CD14-positive monocyte (primary cell): ENCODE results near the gene NTRK3. TPM values are rescaled to one million over a fixed set of nuclear protein-coding genes. Genes with fewer than 3 reads are reported as not detected.

Source experiments
- DNase-seq, 3 donors: peaks; one replicate each; pipeline ENCODE4 v3.0.0-alpha.2; 2011 to 2022
- H2AFZ ChIP-seq: 2 replicates; pipeline ENCODE4 v1.6.0; 2012; ENCODE audit warnings: mild to moderate bottlenecking, low read depth, low read length, inconsistent platforms; ENCODE audit not compliant: insufficient read depth, poor library complexity, severe bottlenecking
- H3K27ac ChIP-seq, 2 donors: 1 replicate in 1 of 2; 2 replicates in 1 of 2; pipeline ENCODE4 v1.5.1; 2012 to 2013; ENCODE audit warnings: low read length in 2 of 2, control low read depth in 1 of 2, inconsistent platforms in 1 of 2, low read depth in 1 of 2, mild to moderate bottlenecking in 1 of 2
- H3K27me3 ChIP-seq, 2 donors: one replicate each; pipeline versions ENCODE4 v1.6.0 to v1.6.1; 2011 to 2013; ENCODE audit warnings: low read length in 2 of 2; ENCODE audit not compliant: control insufficient read depth in 2 of 2, insufficient read depth in 2 of 2
- H3K36me3 ChIP-seq, 2 donors: replicated peaks in 1 of 2; 1 replicate in 1 of 2; 2 replicates in 1 of 2; pipeline versions ENCODE4 v1.5.1 to v1.6.1; 2012 to 2013; ENCODE audit warnings: low read length in 2 of 2, control low read depth in 1 of 2, inconsistent platforms in 1 of 2, mild to moderate bottlenecking in 1 of 2; ENCODE audit not compliant: insufficient read depth in 2 of 2, control insufficient read depth in 1 of 2
- H3K4me1 ChIP-seq, 2 donors: 1 replicate in 1 of 2; 2 replicates in 1 of 2; pipeline versions ENCODE4 v1.5.1 to v1.6.1; 2012 to 2013; ENCODE audit warnings: low read length in 2 of 2, control low read depth in 1 of 2, inconsistent platforms in 1 of 2, mild to moderate bottlenecking in 1 of 2, moderate library complexity in 1 of 2; ENCODE audit not compliant: insufficient read depth in 2 of 2, control insufficient read depth in 1 of 2
- H3K4me2 ChIP-seq: replicated peaks from 2 replicates; pipeline ENCODE3; 2012; ENCODE audit warnings: low read length, moderate library complexity, mild to moderate bottlenecking; ENCODE audit not compliant: poor library complexity, severe bottlenecking; ENCODE audit errors: extremely low read depth
- H3K4me3 ChIP-seq, 3 experiments: fragments of 200-600 bp in 1 of 3; sonication (generic) in 1 of 3; replicated peaks in 1 of 3; 1 replicate in 2 of 3; 2 replicates in 1 of 3; pipeline ENCODE4 v1.5.1; 2011 to 2013; ENCODE audit warnings: low read length in 3 of 3, mild to moderate bottlenecking in 3 of 3, control low read depth in 2 of 3, low read depth in 2 of 3, inconsistent platforms in 1 of 3, moderate library complexity in 1 of 3
- H3K79me2 ChIP-seq: 2 replicates; pipeline ENCODE4 v1.6.0; 2012; ENCODE audit warnings: mild to moderate bottlenecking, control low read depth, inconsistent platforms, low read length, moderate library complexity; ENCODE audit not compliant: insufficient read depth
- H3K9ac ChIP-seq: 2 replicates; pipeline ENCODE4 v1.6.0; 2017; ENCODE audit warnings: low read length, mild to moderate bottlenecking; ENCODE audit not compliant: insufficient read depth, poor library complexity, severe bottlenecking
- H3K9me3 ChIP-seq, 2 donors: replicated peaks in 1 of 2; 1 replicate in 1 of 2; 2 replicates in 1 of 2; pipeline versions ENCODE4 v1.5.1 to v1.6.1; 2012 to 2013; ENCODE audit warnings: low read length in 2 of 2, control low read depth in 1 of 2; ENCODE audit not compliant: control insufficient read depth in 1 of 2, insufficient read depth in 1 of 2
- H4K20me1 ChIP-seq: 2 replicates; pipeline ENCODE4 v1.6.0; 2012; ENCODE audit warnings: mild to moderate bottlenecking, low read length, control low read depth, moderate library complexity; ENCODE audit not compliant: insufficient read depth
- H3K27ac Mint-ChIP-seq, 7 donors: one replicate each; pipeline ENCODE4 v1.8.0; 2020; ENCODE audit warnings: mild to moderate bottlenecking in 7 of 7, mixed read lengths in 7 of 7, moderate library complexity in 6 of 7, inconsistent platforms in 2 of 7
- H3K27me3 Mint-ChIP-seq, 3 donors: one replicate each; pipeline ENCODE4 v1.8.0; 2021 to 2022; ENCODE audit warnings: low read depth in 3 of 3, mild to moderate bottlenecking in 3 of 3, mixed read lengths in 3 of 3, moderate library complexity in 3 of 3, inconsistent platforms in 1 of 3
- H3K36me3 Mint-ChIP-seq, 2 donors: one replicate each; pipeline ENCODE4 v1.8.0; 2020; ENCODE audit warnings: mixed read lengths in 2 of 2, inconsistent platforms in 1 of 2, mild to moderate bottlenecking in 1 of 2
- H3K4me1 Mint-ChIP-seq: one replicate; pipeline ENCODE4 v1.8.0; 2020; ENCODE audit warnings: mild to moderate bottlenecking, mixed read lengths
- H3K4me3 Mint-ChIP-seq, 2 donors: one replicate each; pipeline ENCODE4 v1.8.0; 2020; ENCODE audit warnings: mild to moderate bottlenecking in 2 of 2, mixed read lengths in 2 of 2, moderate library complexity in 1 of 2
- H3K9me3 Mint-ChIP-seq, 7 donors: one replicate each; pipeline ENCODE4 v1.8.0; 2020 to 2022; ENCODE audit warnings: mixed read lengths in 7 of 7, mild to moderate bottlenecking in 6 of 7, moderate library complexity in 6 of 7, inconsistent platforms in 2 of 7
- WGBS: methylation state at CpG from one replicate; pipeline ENCODE4 v1.1.5; 2013; ENCODE audit warnings: missing lambda C conversion rate; ENCODE audit not compliant: insufficient coverage; 5-methylcytosine and 5-hydroxymethylcytosine counted together
- intact Hi-C, 2 donors: fragments of 100-400 bp; cut with micrococcal nuclease; formaldehyde crosslinking; loops; one replicate each; pipeline versions ENCODE4 v1.15.0 to v1.15.1; 2023
- polyA plus RNA-seq, 3 donors: library from polyadenylated mRNA; depleted of rRNA in 1 of 3; unstranded in 2 of 3; stranded (reverse) in 1 of 3; fragments of 300-500 nt in 2 of 3; fragments of >200 nt in 1 of 3; fragmentation: Illumina TruSeq in 2 of 3; gene quantifications; 1 replicate in 2 of 3; 2 replicates in 1 of 3; pipeline ENCODE4 v1.2.3, GENCODE V29; 2012 to 2021
- TF ChIP-seq, protein P1 (sequence below): fragments of 200-600 bp; IDR thresholded peaks from one replicate; pipeline ENCODE4 v1.8.0; 2022; ENCODE audit warnings: antibody characterized with exemption, mild to moderate bottlenecking

The NTRK3 gene
- polyA plus RNA-seq, 3 donors = not detected

DNA sequence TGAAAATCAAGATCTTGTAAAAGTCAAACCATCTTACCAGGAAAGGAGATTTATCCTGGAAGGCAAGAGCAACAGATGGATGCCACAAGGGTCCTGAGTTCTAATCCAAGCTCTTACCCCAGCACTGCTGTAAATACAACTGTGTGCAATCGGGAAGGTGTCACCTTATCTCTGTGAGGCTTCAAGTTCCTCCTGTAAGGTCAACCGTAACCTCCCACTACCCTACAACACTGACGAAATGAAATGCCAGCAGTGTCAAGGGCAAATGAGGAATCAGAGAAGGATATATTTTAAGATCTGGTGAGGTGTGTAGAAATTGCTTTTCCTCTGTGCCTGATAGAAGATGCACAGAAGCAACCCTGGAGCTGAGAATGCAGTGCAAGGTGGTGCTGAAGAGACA is 207.8 kb downstream of the NTRK3 start:
- no peak for DNase-seq
- Histone ChIP-seq H3K4me1 (no peaks in the 10 kb centered on the region), H3K4me2 (no peak overlapping the region), H4K20me1 (no peaks in the 10 kb centered on the region), H3K9me3 (no peaks in the 10 kb centered on the region), H3K36me3 (no peaks in the 10 kb centered on the region), H3K4me3 (no peak overlapping the region), H2AFZ (no peak overlapping the region), H3K9ac (no peak overlapping the region), H3K79me2 (no peaks in the 10 kb centered on the region), H3K27me3 (no peaks in the 10 kb centered on the region), H3K27ac (no peak overlapping the region)
- TF ChIP-seq, protein P1, sequence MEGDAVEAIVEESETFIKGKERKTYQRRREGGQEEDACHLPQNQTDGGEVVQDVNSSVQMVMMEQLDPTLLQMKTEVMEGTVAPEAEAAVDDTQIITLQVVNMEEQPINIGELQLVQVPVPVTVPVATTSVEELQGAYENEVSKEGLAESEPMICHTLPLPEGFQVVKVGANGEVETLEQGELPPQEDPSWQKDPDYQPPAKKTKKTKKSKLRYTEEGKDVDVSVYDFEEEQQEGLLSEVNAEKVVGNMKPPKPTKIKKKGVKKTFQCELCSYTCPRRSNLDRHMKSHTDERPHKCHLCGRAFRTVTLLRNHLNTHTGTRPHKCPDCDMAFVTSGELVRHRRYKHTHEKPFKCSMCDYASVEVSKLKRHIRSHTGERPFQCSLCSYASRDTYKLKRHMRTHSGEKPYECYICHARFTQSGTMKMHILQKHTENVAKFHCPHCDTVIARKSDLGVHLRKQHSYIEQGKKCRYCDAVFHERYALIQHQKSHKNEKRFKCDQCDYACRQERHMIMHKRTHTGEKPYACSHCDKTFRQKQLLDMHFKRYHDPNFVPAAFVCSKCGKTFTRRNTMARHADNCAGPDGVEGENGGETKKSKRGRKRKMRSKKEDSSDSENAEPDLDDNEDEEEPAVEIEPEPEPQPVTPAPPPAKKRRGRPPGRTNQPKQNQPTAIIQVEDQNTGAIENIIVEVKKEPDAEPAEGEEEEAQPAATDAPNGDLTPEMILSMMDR = no peak
- Mint-ChIP-seq H3K36me3 (no peaks in the 10 kb centered on the region), H3K27ac (no peak overlapping the region), H3K4me3 (no peak overlapping the region), H3K27me3 (peaks cover 1 to 4% (median 4%) of the 10 kb centered on the region in 3 donors), H3K9me3 (peaks cover 0 to 7% (median 3%) of the 10 kb centered on the region in 7 donors), H3K4me1 (no peaks in the 10 kb centered on the region)
- no CpG with 5 or more reads among the region's 3 CpGs for WGBS
- intact Hi-C loops = no loop called here

DNA sequence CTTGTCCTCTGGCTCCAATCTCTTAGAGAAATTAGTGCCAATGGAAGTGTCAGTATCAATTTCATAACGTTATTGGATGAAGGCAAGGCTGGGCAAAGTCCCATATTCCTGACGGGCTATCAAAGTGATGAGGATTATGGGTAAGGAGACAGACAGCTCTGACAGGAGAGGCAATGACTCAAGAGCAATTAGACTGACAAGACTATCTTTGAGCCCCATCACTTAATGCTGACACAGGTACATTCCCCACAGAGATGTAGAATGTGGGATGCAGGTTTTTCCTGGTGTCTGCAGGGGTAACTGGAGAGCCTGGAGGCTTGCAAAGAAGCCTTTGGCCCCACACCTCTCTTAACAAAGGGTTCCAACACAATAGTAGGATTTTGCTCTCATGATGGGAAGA is 208.3 kb downstream of the NTRK3 start:
- no peaks in the 10 kb centered on the region for H3K36me3 Mint-ChIP-seq
- no peak overlapping the region for H3K4me3 Mint-ChIP-seq
- no peaks in the 10 kb centered on the region for H3K9me3 ChIP-seq
- no peaks in the 10 kb centered on the region for H3K27me3 ChIP-seq
- H3K9ac ChIP-seq = no peak overlapping the region
- H3K4me1 ChIP-seq = no peaks in the 10 kb centered on the region
- intact Hi-C loops = no loop called here
- H3K27ac Mint-ChIP-seq = no peak overlapping the region
- no peaks in the 10 kb centered on the region for H3K79me2 ChIP-seq
- TF ChIP-seq, protein P1 = no peak
- H3K36me3 ChIP-seq = no peaks in the 10 kb centered on the region
- H3K9me3 Mint-ChIP-seq = peaks cover 0 to 7% (median 3%) of the 10 kb centered on the region in 7 donors
- H3K4me2 ChIP-seq = no peak overlapping the region
- H3K27ac ChIP-seq = no peak overlapping the region
- H3K4me3 ChIP-seq = no peak overlapping the region
- H4K20me1 ChIP-seq = no peaks in the 10 kb centered on the region
- H2AFZ ChIP-seq = no peak overlapping the region
- no peaks in the 10 kb centered on the region for H3K4me1 Mint-ChIP-seq
- no peak for DNase-seq
- H3K27me3 Mint-ChIP-seq = peaks cover 1 to 4% (median 4%) of the 10 kb centered on the region in 3 donors
- no CpG with 5 or more reads among the region's 2 CpGs for WGBS
